ENCODE results near the gene MCU.

GRCh38 chr10:72702868-72703581, 11.1 kb downstream of the MCU start:
- TF ChIP-seq POLR2A (IDR thresholded peaks at IDR 0.05): no peak
- peak in 1 of 4 experiments; percentile 19 for TF ChIP-seq CTCF (IDR thresholded peaks at IDR 0.05)
- TF ChIP-seq POLR2AphosphoS5 (IDR thresholded peaks at IDR 0.05): peak; percentile 18
- no peak for TF ChIP-seq EP300 (IDR thresholded peaks at IDR 0.05)

All from gastroesophageal sphincter (tissue), 3 donors.